Measurements from ENCODE around the gene PLA2R1.
"Not testable (repeated sequence)": the region's sequence is repeated elsewhere in the genome, so short reads cannot be mapped to it uniquely, and the experiment has no call there.

The PLA2R1 gene

GRCh38 chr2:159976527-159977160, 85.8 kb downstream of the PLA2R1 start:
- no peak overlapping the region for H3K4me3 ChIP-seq (ENCODE audit: low read depth, low read length)
- TF ChIP-seq CTCF (conservative IDR thresholded peaks at IDR 0.05; ENCODE audit: low read depth, low read length): no peak
- DNase-seq (ENCODE audit: low read depth): no peak

GRCh38 chr2:159973325-159973724, 89.1 kb downstream of the PLA2R1 start:
- no peak for DNase-seq (ENCODE audit: low read depth)
- H3K4me3 ChIP-seq (ENCODE audit: low read depth, low read length): no peak overlapping the region
- TF ChIP-seq CTCF (conservative IDR thresholded peaks at IDR 0.05; ENCODE audit: low read depth, low read length): no peak

- no peak overlapping the region for H3K4me3 ChIP-seq (ENCODE audit: low read depth, low read length)
- no peak for TF ChIP-seq CTCF (conservative IDR thresholded peaks at IDR 0.05; ENCODE audit: low read depth, low read length)
- no peak for DNase-seq (ENCODE audit: low read depth)
Measured at GRCh38 chr2:159971365-159972152, 90.9 kb downstream of the PLA2R1 start.

- DNase-seq (ENCODE audit: low read depth); H3K4me3 ChIP-seq (ENCODE audit: low read depth, low read length): not testable (repeated sequence)
Measured at GRCh38 chr2:159970548-159970947, 91.9 kb downstream of the PLA2R1 start.

GRCh38 chr2:159968279-159968900, 94.0 kb downstream of the PLA2R1 start:
- H3K4me3 ChIP-seq (ENCODE audit: low read depth, low read length): no peak overlapping the region
- peak; percentile 75 for DNase-seq (ENCODE audit: low read depth)
- TF ChIP-seq CTCF (conservative IDR thresholded peaks at IDR 0.05; ENCODE audit: low read depth, low read length): peak; percentile 77

GRCh38 chr2:159963700-159964099, 98.7 kb downstream of the PLA2R1 start:
- no peak for TF ChIP-seq CTCF (conservative IDR thresholded peaks at IDR 0.05; ENCODE audit: low read depth, low read length)
- DNase-seq (ENCODE audit: low read depth): no peak
- H3K4me3 ChIP-seq (ENCODE audit: low read depth, low read length): no peak overlapping the region

GRCh38 chr2:159962513-159962912, 99.9 kb downstream of the PLA2R1 start:
- not testable (repeated sequence) for DNase-seq (ENCODE audit: low read depth); H3K4me3 ChIP-seq (ENCODE audit: low read depth, low read length)

- no peak for DNase-seq (ENCODE audit: low read depth)
- TF ChIP-seq CTCF (conservative IDR thresholded peaks at IDR 0.05; ENCODE audit: low read depth, low read length): no peak
- H3K4me3 ChIP-seq (ENCODE audit: low read depth, low read length): no peak overlapping the region
Measured at GRCh38 chr2:159961451-159961850, 101.0 kb downstream of the PLA2R1 start.
